GF-D8 (cell line): ENCODE measurements around the gene TAS2R38.
A peak's percentile ranks its signal among the peaks of the same experiment; 100 is the strongest.

ENCODE experiments used
- DNase-seq: peaks from one replicate; lab custom pipeline; 2025; lab: John Stamatoyannopoulos, UW

TAS2R38 gene

GRCh38 chr7:141975806-141976523, 2.4 kb upstream of the TAS2R38 start:
- DNase-seq, result peak; percentile 42

- no peak for DNase-seq
These were observed 1.3 kb upstream of the TAS2R38 start for GRCh38 chr7:141974831-141975230.

DNA sequence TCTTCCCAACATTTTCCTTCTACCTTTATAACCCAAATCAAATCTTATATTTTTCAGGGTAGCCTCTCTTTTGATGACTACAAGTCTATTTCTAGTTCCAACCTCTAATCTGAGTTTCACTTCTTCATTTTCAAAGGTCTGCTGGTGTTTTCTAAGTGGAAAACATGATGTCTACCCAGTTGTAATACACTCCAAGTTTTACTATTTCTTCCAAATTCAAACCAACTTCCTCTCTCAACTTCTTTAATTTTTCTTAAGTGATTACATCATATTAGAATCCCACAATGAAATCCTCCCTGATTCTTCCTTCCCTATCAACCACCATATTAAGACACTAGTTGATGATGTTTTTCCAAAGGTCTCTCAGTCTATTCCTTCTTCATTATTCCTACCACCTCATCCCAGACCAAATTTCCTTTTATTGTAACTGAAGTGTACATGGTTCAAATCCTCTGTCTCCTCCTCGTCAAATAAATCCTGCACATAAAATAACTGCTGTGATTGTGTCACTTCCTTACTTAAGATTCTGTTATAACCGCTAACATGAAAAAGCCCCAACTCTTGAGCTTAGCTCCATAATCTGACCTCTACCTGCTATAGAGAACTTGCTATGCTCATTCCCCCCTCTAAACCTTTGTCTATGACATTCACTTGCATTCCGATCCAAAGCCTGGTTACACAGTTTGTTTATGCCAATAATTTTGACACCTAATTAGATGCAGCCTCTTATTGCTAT, 12.7 kb downstream of the TAS2R38 start:
- peak; percentile 97 for DNase-seq

- DNase-seq, result peak; percentile 96
These were observed 17.5 kb downstream of the TAS2R38 start for GRCh38 chr7:141956084-141956483.

DNA sequence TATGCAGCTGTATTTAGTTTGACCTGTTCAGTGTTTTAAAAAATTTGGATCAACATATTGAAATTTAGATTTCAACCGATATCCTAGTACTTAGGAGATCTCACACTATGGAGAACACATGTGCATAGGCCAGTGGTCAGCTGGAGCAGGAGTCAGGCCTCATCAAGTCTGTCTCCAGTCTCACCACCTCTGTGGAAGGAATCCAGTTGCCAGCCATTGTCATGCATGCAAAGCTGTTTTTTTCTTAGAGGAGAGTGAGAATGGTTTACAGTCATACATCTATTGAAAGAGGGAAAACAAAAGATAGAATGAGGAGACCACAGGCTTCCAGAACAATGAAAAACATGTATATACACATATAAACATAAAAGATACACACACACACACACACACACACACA, 19.2 kb downstream of the TAS2R38 start:
- DNase-seq, result no peak

GRCh38 chr7:141952461-141952860, 21.1 kb downstream of the TAS2R38 start:
- DNase-seq, result no peak

- no peak for DNase-seq
These were observed 22.8 kb downstream of the TAS2R38 start for GRCh38 chr7:141950806-141951205.

DNA sequence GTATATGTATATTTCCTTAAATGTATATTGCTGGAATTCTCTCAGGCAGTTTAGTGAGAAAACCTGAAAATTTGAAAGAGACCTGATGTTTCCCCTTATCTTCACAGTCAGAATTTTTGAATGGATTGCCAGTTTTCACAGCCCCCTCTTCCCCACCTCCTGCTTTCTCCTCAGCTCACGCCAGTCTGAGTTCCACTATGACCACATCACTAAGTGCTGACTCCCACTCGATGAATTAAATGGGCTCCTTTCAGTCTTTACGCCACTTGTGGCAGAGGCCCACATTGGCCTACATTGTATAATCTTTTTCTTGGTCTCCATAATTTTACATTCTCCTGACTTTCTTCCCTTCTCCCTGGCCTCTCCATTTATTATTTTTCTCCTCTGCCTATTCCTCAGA, 23.7 kb downstream of the TAS2R38 start:
- DNase-seq, result no peak

GRCh38 chr7:141949451-141949850, 24.1 kb downstream of the TAS2R38 start:
- no peak for DNase-seq

- no peak for DNase-seq
These were observed 24.6 kb downstream of the TAS2R38 start for GRCh38 chr7:141949021-141949420.

DNA sequence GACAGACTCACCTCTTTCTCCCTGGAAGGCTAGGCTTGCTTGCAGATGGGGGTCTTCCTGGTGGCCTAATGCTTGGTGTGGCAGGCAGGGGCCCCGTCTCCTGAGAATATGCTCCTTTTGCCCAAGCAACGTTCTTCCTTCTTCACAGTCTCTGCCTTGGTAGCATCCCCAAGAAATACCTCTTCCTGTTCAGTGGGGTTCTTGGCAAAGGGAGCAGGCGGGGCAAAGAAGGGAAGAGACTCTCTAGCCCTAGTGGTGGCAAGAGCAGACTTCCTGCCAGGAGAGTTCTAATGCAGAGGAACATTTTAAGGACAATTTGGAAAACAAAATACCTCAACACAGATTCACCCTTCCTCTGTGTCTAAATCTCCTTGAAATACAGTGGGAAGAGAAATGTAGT, 26.8 kb downstream of the TAS2R38 start, which contains the start of gene CLEC5A:
Gene CLEC5A (minus strand): TSS at position 179 of the 400 bp plus-strand sequence. CDS start 682 bp downstream, outside the sequence.
- DNase-seq, result no peak

GRCh38 chr7:141945356-141945755, 28.2 kb downstream of the TAS2R38 start:
- DNase-seq, result peak; percentile 92

GRCh38 chr7:141944811-141945210, 28.8 kb downstream of the TAS2R38 start:
- DNase-seq, result peak; percentile 34

DNA sequence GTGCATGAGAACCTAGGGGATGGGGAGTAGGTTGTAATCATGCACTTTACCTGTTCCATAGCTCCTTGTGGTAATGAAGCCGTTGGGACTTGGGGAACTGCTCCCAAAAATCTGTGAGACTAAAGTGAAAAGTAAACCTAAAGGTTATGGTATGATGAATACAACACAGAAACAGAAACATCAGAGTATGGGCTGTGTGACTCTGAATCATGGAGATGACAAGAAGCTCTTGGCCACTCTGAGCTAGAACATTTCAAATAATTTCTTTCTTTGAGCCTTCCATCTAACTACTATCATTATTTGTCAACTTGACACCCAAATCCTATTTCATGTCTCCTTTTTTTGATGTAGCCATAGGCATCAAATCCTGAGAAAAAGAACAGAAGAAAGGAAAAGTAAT, 29.7 kb downstream of the TAS2R38 start:
- DNase-seq, result no peak

- DNase-seq, result no peak
These were observed 32.5 kb downstream of the TAS2R38 start for GRCh38 chr7:141941075-141941474.

- no peak for DNase-seq
These were observed 43.4 kb downstream of the TAS2R38 start for GRCh38 chr7:141930211-141930610.

GRCh38 chr7:141928845-141929195, 44.8 kb downstream of the TAS2R38 start:
- DNase-seq, result peak; percentile 57

DNA sequence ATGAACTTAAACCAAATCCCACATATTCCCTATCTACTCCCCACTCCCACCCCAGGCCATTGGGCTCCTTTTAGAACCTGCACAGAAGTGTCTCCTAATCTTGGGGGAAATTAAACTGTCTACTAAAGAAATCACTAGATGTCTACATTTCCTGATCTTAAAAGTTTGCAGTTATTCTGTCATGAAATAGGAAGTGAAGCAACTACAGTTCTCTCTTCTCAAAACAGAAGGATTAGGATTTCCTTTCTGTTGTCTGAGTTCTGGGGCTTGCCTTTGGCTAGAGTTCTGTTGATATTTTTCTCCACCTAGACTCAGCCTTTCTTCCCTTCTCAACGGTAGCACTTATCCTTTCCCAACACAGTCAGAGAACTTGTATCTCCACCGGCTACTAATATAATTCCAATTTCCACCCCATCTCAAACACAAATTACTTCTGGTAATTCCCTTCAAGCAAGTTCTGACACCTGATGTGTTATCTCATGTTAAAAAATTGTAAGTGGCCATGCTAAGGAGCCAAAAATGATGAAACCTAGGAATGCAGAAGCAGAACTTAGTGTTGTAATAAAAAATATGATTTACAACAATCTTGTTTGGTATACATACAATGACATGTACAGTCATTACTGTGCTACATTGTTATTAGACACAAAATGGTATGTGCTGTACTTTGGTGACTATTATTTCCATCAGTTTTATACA, 45.3 kb downstream of the TAS2R38 start:
- peak; percentile 92 for DNase-seq
